Measurements from ENCODE around the gene NFE2L2.
A peak's percentile ranks its signal among the peaks of the same experiment; 100 is the strongest.

NFE2L2 gene

DNA sequence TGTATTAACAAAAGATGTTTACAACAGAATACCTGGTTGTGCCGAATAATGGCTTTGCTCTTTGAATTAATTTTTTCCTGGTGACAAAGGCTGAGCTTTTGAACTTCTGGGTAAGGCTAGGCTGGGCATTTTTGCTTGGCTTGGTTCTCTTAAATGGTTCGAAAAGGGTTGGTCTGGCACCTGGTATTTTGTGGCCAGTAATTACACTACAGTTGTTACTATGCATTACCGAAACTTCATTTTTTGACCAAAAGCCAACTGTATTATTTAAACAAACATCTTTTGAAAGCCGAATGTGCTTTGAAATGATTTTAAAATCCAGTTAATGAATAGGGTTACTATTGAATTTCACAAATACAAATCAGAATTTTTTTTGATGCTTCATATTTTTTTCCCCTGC is 19.4 kb upstream of the NFE2L2 start:
- no peak for ATAC-seq

GRCh38 chr2:177282787-177283572 is 18.5 kb upstream of the NFE2L2 start:
- TF ChIP-seq TCF4 (CRISPR knock-in tag; IDR thresholded peaks at IDR 0.05; ENCODE audit: borderline replicate concordance) (no peak), ARNTL (CRISPR knock-in tag; IDR thresholded peaks at IDR 0.05; ENCODE audit: borderline replicate concordance, low read depth) (no peak), GLIS3 (CRISPR knock-in tag; IDR thresholded peaks at IDR 0.05) (no peak), BACH2 (CRISPR knock-in tag; IDR thresholded peaks at IDR 0.05; ENCODE audit: borderline replicate concordance) (no peak), ESRRG (CRISPR knock-in tag; IDR thresholded peaks at IDR 0.05) (no peak), TSHZ2 (CRISPR knock-in tag; IDR thresholded peaks at IDR 0.05) (no peak), ZNF565 (CRISPR knock-in tag; conservative IDR thresholded peaks at IDR 0.05; ENCODE audit: low read depth) (no peak), ZFP3 (CRISPR knock-in tag; IDR thresholded peaks at IDR 0.05) (no peak), OSR1 (CRISPR knock-in tag; IDR thresholded peaks at IDR 0.05) (no peak), ZNF70 (CRISPR knock-in tag; IDR thresholded peaks at IDR 0.05) (no peak), POU6F1 (CRISPR knock-in tag; IDR thresholded peaks at IDR 0.05; ENCODE audit: borderline replicate concordance, low read depth) (no peak), CREB5 (CRISPR knock-in tag; IDR thresholded peaks at IDR 0.05; ENCODE audit: low read depth) (no peak), PPARA (CRISPR knock-in tag; IDR thresholded peaks at IDR 0.05; ENCODE audit: borderline replicate concordance) (no peak), RARB (CRISPR knock-in tag; IDR thresholded peaks at IDR 0.05) (no peak), CSDC2 (CRISPR knock-in tag; IDR thresholded peaks at IDR 0.05) (no peak), PATZ1 (CRISPR knock-in tag; IDR thresholded peaks at IDR 0.05; ENCODE audit: borderline replicate concordance) (no peak), SNAI2 (CRISPR knock-in tag; IDR thresholded peaks at IDR 0.05) (no peak)
- ATAC-seq: no peak

More for the DNA sequence above, 19.4 kb upstream of the NFE2L2 start:
- TF ChIP-seq CSDC2 (CRISPR knock-in tag; IDR thresholded peaks at IDR 0.05): no peak
- no peak for TF ChIP-seq ARNTL (CRISPR knock-in tag; IDR thresholded peaks at IDR 0.05; ENCODE audit: borderline replicate concordance, low read depth)
- TF ChIP-seq ESRRG (CRISPR knock-in tag; IDR thresholded peaks at IDR 0.05): no peak
- no peak for TF ChIP-seq BACH2 (CRISPR knock-in tag; IDR thresholded peaks at IDR 0.05; ENCODE audit: borderline replicate concordance)
- TF ChIP-seq OSR1 (CRISPR knock-in tag; IDR thresholded peaks at IDR 0.05): no peak
- no peak for TF ChIP-seq ZFP3 (CRISPR knock-in tag; IDR thresholded peaks at IDR 0.05)

DNA sequence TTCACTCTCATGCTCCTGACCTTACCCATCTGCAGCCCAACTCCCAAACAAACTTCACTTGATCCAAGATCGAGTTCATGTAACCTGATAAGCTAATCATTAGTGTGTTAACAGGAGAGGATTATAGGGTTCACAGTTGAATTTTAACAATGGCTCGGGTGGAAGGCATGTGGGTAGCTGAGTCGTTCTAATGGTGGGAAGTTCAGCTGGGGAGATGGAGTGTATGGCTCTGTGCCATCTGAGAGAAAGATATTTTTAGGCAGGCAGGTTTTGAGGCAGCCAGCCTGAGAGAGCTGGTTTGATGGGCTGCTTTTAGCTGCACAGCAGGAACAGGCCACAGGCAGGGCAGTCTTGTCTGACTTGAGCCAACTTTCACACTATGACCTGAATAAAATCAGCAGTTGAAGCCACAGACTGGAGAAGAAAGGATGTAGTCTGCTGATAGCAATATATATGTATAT is 17.7 kb upstream of the NFE2L2 start:
- TF ChIP-seq PPARA (CRISPR knock-in tag; IDR thresholded peaks at IDR 0.05; ENCODE audit: borderline replicate concordance): no peak
- no peak for TF ChIP-seq RARB (CRISPR knock-in tag; IDR thresholded peaks at IDR 0.05)
- no peak for TF ChIP-seq ZNF565 (CRISPR knock-in tag; conservative IDR thresholded peaks at IDR 0.05; ENCODE audit: low read depth)
- TF ChIP-seq TSHZ2 (CRISPR knock-in tag; IDR thresholded peaks at IDR 0.05): no peak
- TF ChIP-seq OSR1 (CRISPR knock-in tag; IDR thresholded peaks at IDR 0.05): no peak
- TF ChIP-seq BACH2 (CRISPR knock-in tag; IDR thresholded peaks at IDR 0.05; ENCODE audit: borderline replicate concordance): no peak
- TF ChIP-seq CSDC2 (CRISPR knock-in tag; IDR thresholded peaks at IDR 0.05): no peak
- TF ChIP-seq CREB5 (CRISPR knock-in tag; IDR thresholded peaks at IDR 0.05; ENCODE audit: low read depth): no peak
- TF ChIP-seq TCF4 (CRISPR knock-in tag; IDR thresholded peaks at IDR 0.05; ENCODE audit: borderline replicate concordance): no peak
- no peak for TF ChIP-seq ISL1 (CRISPR knock-in tag; IDR thresholded peaks at IDR 0.05)
- TF ChIP-seq SNAI2 (CRISPR knock-in tag; IDR thresholded peaks at IDR 0.05): no peak
- no peak for TF ChIP-seq ZC3H10 (CRISPR knock-in tag; IDR thresholded peaks at IDR 0.05)
- no peak for TF ChIP-seq ARNTL (CRISPR knock-in tag; IDR thresholded peaks at IDR 0.05; ENCODE audit: borderline replicate concordance, low read depth)
- TF ChIP-seq ZNF70 (CRISPR knock-in tag; IDR thresholded peaks at IDR 0.05): no peak
- TF ChIP-seq GLIS3 (CRISPR knock-in tag; IDR thresholded peaks at IDR 0.05): no peak
- TF ChIP-seq TOX (CRISPR knock-in tag; IDR thresholded peaks at IDR 0.05; ENCODE audit: borderline replicate concordance): no peak
- TF ChIP-seq ZFP30 (CRISPR knock-in tag; IDR thresholded peaks at IDR 0.05): no peak
- no peak for TF ChIP-seq ZNF8 (CRISPR knock-in tag; IDR thresholded peaks at IDR 0.05)
- peak; percentile 66 for ATAC-seq

All from SK-N-SH treated with all-trans-retinoic acid at 6 μM for 48 hours (cell line).